CD4-positive, alpha-beta T cell (primary cell): ENCODE results near the gene FOXC2. TPM values are rescaled to one million over a fixed set of nuclear protein-coding genes. Genes with fewer than 3 reads are reported as not detected.

Source experiments
- ATAC-seq: fragments of 200-7000 bp; cut with Tn5 transposase; one replicate; pipeline ENCODE4 v1.10.0; 2022; ENCODE audit warnings: mild to moderate bottlenecking; ENCODE audit not compliant: poor library complexity
- CTCF ChIA-PET: fragments of 350-600 bp; sonication (Branson Sonifier 250); formaldehyde crosslinking; loops from one replicate; lab custom pipeline; 2021; ENCODE audit warnings: antibody characterized with exemption, inconsistent platforms; lab: Charles Lee
- POLR2A ChIA-PET: fragments of 350-600 bp; sonication (Branson Sonifier 250); formaldehyde crosslinking; loops from one replicate; lab custom pipeline; 2021; ENCODE audit warnings: antibody characterized with exemption, inconsistent platforms; lab: Charles Lee
- DNase-seq, 14 experiments: peaks; one replicate each; pipeline ENCODE4 v3.0.0-alpha.2; 2013 to 2020; ENCODE audit warnings: mixed read lengths in 2 of 14
- H3K27ac ChIP-seq, 2 donors: one replicate each; pipeline versions ENCODE4 v1.5.1 to v1.7.0; 2013; ENCODE audit warnings: low read length in 2 of 2, low read depth in 1 of 2, mild to moderate bottlenecking in 1 of 2
- H3K27me3 ChIP-seq, 2 experiments: 1 replicate in 1 of 2; 2 replicates in 1 of 2; pipeline versions ENCODE4 v1.6.1 to v1.7.0; 2013; ENCODE audit warnings: low read length in 2 of 2, control low read depth in 1 of 2, mild to moderate bottlenecking in 1 of 2, moderate library complexity in 1 of 2; ENCODE audit not compliant: insufficient read depth in 2 of 2, control insufficient read depth in 1 of 2
- H3K36me3 ChIP-seq: one replicate; pipeline ENCODE4 v1.6.1; 2013; ENCODE audit warnings: low read length, control low read depth; ENCODE audit not compliant: insufficient read depth
- H3K4me1 ChIP-seq: one replicate; pipeline ENCODE4 v1.6.1; 2013; ENCODE audit warnings: low read length, control low read depth; ENCODE audit not compliant: insufficient read depth
- H3K4me3 ChIP-seq: one replicate; pipeline ENCODE4 v1.5.1; 2013; ENCODE audit warnings: mild to moderate bottlenecking, low read length, moderate library complexity
- H3K9me3 ChIP-seq, 2 experiments: 1 replicate in 1 of 2; 2 replicates in 1 of 2; pipeline versions ENCODE4 v1.6.1 to v1.7.0; 2013; ENCODE audit warnings: low read length in 2 of 2, mild to moderate bottlenecking in 2 of 2, control low read depth in 1 of 2, moderate library complexity in 1 of 2; ENCODE audit not compliant: control insufficient read depth in 1 of 2, insufficient read depth in 1 of 2
- H3K27ac Mint-ChIP-seq: one replicate; pipeline ENCODE4 v1.8.0; 2020; ENCODE audit warnings: mixed read lengths
- H3K27me3 Mint-ChIP-seq: one replicate; pipeline ENCODE4 v1.8.0; 2021; ENCODE audit warnings: mixed read lengths
- H3K36me3 Mint-ChIP-seq: one replicate; pipeline ENCODE4 v1.8.0; 2021; ENCODE audit warnings: low read depth, mixed read lengths
- H3K4me1 Mint-ChIP-seq: one replicate; pipeline ENCODE4 v1.8.0; 2021; ENCODE audit warnings: low read depth, mixed read lengths
- H3K4me3 Mint-ChIP-seq: one replicate; pipeline ENCODE4 v1.8.0; 2020; ENCODE audit warnings: mild to moderate bottlenecking, mixed read lengths
- H3K9me3 Mint-ChIP-seq: one replicate; pipeline ENCODE4 v1.8.0; 2020; ENCODE audit warnings: mixed read lengths
- intact Hi-C, 2 experiments: fragments of 100-400 bp; cut with DNase I in 1 of 2; cut with micrococcal nuclease in 1 of 2; formaldehyde crosslinking; loops; one replicate each; pipeline versions ENCODE4 v1.15.1 to v1.9.0; 2023 to 2025; cut with DNase I, micrococcal nuclease
- total RNA-seq, 174 experiments: library from RNA in 2 of 174; stranded (reverse) in 2 of 174; gene quantifications; one replicate each; pipeline ENCODE4 v1.2.3 and lab custom pipeline; 2021 to 2026
- TF ChIP-seq, protein P1 (sequence below): fragments of 200-600 bp; IDR thresholded peaks from one replicate; pipeline ENCODE4 v1.8.0; 2022; ENCODE audit warnings: antibody characterized with exemption, mild to moderate bottlenecking

FOXC2 gene
- total RNA-seq, 2 experiments from 2014 or later = 0.11 to 0.19 TPM

DNA sequence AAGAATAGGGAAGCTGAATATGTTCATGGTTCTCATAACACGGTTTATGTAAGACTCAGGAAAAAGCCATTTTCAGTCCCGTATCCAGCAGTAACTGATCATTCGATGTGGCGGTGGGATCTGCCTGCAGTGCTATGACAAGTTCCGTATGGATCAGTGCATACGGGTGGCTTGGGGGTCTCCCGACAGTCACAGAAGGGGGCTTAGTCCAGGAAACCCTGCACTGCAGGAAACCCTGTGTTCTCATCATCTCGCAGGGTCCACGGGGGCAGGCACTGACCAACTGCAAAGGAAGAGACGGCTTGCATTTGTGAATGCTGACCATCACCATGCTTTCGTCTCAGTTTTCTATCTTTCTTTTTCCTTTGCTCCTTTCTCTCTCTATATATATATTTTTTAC, 19.3 kb upstream of the FOXC2 start:
- Histone ChIP-seq H3K9me3 (no peaks in the 10 kb centered on the region), H3K27me3 (no peaks in the 10 kb centered on the region), H3K4me1 (no peaks in the 10 kb centered on the region), H3K27ac (no peak overlapping the region), H3K4me3 (no peak overlapping the region), H3K36me3 (peaks cover 48% of the 10 kb centered on the region)
- peaks cover 67% of the 10 kb centered on the region for H3K36me3 Mint-ChIP-seq
- no peak overlapping the region for H3K27ac Mint-ChIP-seq
- intact Hi-C loops = no loop called here
- DNase-seq (no peak), ATAC-seq (no peak)
- H3K27me3 Mint-ChIP-seq = no peaks in the 10 kb centered on the region
- no peak overlapping the region for H3K4me3 Mint-ChIP-seq
- peaks cover 9% of the 10 kb centered on the region for H3K4me1 Mint-ChIP-seq
- ChIA-PET CTCF (no interaction called here), POLR2A (no interaction called here)
- TF ChIP-seq, protein P1, sequence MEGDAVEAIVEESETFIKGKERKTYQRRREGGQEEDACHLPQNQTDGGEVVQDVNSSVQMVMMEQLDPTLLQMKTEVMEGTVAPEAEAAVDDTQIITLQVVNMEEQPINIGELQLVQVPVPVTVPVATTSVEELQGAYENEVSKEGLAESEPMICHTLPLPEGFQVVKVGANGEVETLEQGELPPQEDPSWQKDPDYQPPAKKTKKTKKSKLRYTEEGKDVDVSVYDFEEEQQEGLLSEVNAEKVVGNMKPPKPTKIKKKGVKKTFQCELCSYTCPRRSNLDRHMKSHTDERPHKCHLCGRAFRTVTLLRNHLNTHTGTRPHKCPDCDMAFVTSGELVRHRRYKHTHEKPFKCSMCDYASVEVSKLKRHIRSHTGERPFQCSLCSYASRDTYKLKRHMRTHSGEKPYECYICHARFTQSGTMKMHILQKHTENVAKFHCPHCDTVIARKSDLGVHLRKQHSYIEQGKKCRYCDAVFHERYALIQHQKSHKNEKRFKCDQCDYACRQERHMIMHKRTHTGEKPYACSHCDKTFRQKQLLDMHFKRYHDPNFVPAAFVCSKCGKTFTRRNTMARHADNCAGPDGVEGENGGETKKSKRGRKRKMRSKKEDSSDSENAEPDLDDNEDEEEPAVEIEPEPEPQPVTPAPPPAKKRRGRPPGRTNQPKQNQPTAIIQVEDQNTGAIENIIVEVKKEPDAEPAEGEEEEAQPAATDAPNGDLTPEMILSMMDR = no peak
- H3K9me3 Mint-ChIP-seq = no peaks in the 10 kb centered on the region

DNA sequence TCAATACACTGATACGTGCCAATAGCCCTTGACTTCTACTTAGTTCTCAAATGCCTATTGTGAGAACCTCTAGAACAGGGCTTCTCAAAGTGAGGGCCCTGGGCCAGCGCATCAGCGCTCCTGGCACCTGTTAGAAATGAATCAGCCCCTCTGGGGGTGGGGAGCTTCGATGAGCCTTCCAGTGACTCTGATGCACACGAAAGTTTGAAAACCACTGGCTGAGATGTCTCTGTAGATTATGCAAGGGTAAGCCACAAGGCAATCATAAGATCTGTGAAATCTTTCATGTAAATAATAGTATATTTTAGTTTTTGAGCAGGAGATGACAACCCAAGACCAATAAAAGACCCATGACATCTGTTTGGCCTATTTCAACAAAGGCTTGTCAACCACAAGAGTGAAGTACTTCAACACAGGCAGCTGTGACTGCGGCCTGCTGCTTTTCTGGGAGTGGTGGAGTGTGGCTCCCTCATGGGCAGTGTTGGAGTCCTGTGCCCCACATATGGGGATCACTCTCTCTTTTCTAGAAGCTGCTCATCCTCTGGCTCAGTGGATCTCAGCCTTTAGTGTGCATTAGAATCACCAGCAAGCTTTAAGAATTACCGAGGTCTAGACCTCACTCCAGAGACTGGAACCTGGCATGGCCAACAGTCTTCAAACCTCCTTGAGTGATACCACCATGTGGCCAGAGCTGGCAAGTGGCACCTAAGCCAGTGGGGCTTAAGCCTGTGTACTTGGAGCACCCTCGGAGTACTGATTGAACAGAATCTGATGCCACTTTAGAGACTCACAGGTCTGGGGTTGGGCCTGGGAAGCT, 17.3 kb upstream of the FOXC2 start:
- no peak overlapping the region for H3K27ac Mint-ChIP-seq
- H3K27ac ChIP-seq = no peak overlapping the region
- ChIA-PET POLR2A (no interaction called here), CTCF (no interaction called here)
- peaks cover 62% of the 10 kb centered on the region for H3K36me3 Mint-ChIP-seq
- H3K4me3 Mint-ChIP-seq = no peak overlapping the region
- peaks cover 9% of the 10 kb centered on the region for H3K4me1 ChIP-seq
- ATAC-seq (no peak), DNase-seq (no peak)
- peaks cover 43% of the 10 kb centered on the region for H3K36me3 ChIP-seq
- peaks cover 25% of the 10 kb centered on the region for H3K4me1 Mint-ChIP-seq
- intact Hi-C loops = no loop called here
- H3K9me3 Mint-ChIP-seq = no peaks in the 10 kb centered on the region
- TF ChIP-seq, protein P1 = no peak
- no peak overlapping the region for H3K4me3 ChIP-seq
- H3K9me3 ChIP-seq = no peaks in the 10 kb centered on the region
- H3K27me3 Mint-ChIP-seq = no peaks in the 10 kb centered on the region
- no peaks in the 10 kb centered on the region for H3K27me3 ChIP-seq

DNA sequence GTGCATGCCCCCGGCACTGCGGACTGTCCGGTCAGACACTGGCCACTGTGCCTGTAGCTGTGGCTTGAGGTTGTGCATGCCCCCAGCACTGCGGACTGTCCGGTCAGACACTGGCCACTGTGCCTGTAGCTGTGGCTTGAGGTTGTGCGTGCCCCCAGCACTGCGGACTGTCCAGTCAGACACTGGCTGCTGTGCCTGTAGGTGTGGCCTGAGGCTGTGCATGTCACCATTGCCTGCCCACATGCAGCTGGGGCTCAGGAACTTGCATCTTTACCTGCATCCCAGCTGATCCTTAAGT, 16.8 kb upstream of the FOXC2 start:
- TF ChIP-seq, protein P1 = no peak
- Histone ChIP-seq H3K27ac (no peak overlapping the region), H3K27me3 (no peaks in the 10 kb centered on the region), H3K36me3 (peaks cover 41% of the 10 kb centered on the region), H3K4me3 (no peak overlapping the region), H3K4me1 (peaks cover 14% of the 10 kb centered on the region), H3K9me3 (no peaks in the 10 kb centered on the region)
- ChIA-PET CTCF (no interaction called here), POLR2A (no interaction called here)
- Mint-ChIP-seq H3K36me3 (peaks cover 60% of the 10 kb centered on the region), H3K9me3 (no peaks in the 10 kb centered on the region), H3K4me1 (peaks cover 27% of the 10 kb centered on the region), H3K27ac (no peak overlapping the region), H3K27me3 (no peaks in the 10 kb centered on the region), H3K4me3 (no peak overlapping the region)
- intact Hi-C loops = loop anchor here in 1 of 2 experiments (5.0 to 10.0 kb wide), 3 partner anchors 755 to 1405 kb away; partner anchors contain the start of genes BANP, COX4I1, EMC8 and GINS2
- ATAC-seq = no peak
- no peak for DNase-seq
